ENCODE results near the gene TXNDC9. TPM values are rescaled to one million over a fixed set of nuclear protein-coding genes. Genes with fewer than 3 reads are reported as not detected.
"Not testable (repeated sequence)": the region's sequence is repeated elsewhere in the genome, so short reads cannot be mapped to it uniquely, and the experiment has no call there.

Gene TXNDC9
- total and polyA plus RNA-seq, 2 donors (not counting 1 experiment from before 2014, with no cell fraction given) = 46.7 to 65.0 TPM

GRCh38 chr2:99317161-99317872, 18.8 kb downstream of the TXNDC9 start:
- no peak overlapping the region for H3K4me2 ChIP-seq (ENCODE audit: extremely low read depth, insufficient read depth, low read length)
- no peaks in the 10 kb centered on the region for H3K79me2 ChIP-seq (ENCODE audit: control insufficient read depth, insufficient read depth, low read length)
- no peaks in the 10 kb centered on the region for H4K20me1 ChIP-seq (ENCODE audit: control insufficient read depth, extremely low read depth, insufficient read depth, low read length)
- no peak overlapping the region for H3K9ac ChIP-seq (ENCODE audit: insufficient read depth, low read length)
- no peaks in the 10 kb centered on the region for H3K4me1 ChIP-seq (ENCODE audit: control insufficient read depth, extremely low read depth, insufficient read depth, low read length)
- peaks cover 8% of the 10 kb centered on the region for H3K36me3 ChIP-seq (ENCODE audit: control insufficient read depth, insufficient read depth, low read length)
- H3K27ac ChIP-seq (ENCODE audit: insufficient read depth, low read length) = no peak overlapping the region
- DNase-seq (ENCODE audit: low read depth in 2 of 2) = no peak
- no peaks in the 10 kb centered on the region for H3K27me3 ChIP-seq (ENCODE audit: control insufficient read depth, insufficient read depth, low read length)
- no peak for TF ChIP-seq EZH2 (IDR thresholded peaks at IDR 0.05; ENCODE audit: low read length, missing control alignments)
- TF ChIP-seq, protein P1, sequence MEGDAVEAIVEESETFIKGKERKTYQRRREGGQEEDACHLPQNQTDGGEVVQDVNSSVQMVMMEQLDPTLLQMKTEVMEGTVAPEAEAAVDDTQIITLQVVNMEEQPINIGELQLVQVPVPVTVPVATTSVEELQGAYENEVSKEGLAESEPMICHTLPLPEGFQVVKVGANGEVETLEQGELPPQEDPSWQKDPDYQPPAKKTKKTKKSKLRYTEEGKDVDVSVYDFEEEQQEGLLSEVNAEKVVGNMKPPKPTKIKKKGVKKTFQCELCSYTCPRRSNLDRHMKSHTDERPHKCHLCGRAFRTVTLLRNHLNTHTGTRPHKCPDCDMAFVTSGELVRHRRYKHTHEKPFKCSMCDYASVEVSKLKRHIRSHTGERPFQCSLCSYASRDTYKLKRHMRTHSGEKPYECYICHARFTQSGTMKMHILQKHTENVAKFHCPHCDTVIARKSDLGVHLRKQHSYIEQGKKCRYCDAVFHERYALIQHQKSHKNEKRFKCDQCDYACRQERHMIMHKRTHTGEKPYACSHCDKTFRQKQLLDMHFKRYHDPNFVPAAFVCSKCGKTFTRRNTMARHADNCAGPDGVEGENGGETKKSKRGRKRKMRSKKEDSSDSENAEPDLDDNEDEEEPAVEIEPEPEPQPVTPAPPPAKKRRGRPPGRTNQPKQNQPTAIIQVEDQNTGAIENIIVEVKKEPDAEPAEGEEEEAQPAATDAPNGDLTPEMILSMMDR (conservative IDR thresholded peaks at IDR 0.05 in 1 of 2, IDR thresholded peaks at IDR 0.05 in 1 of 2; ENCODE audit: low read depth in 1 of 2, low read length in 2 of 2) = no peak
- H3K4me3 ChIP-seq (replicated peaks in 1 of 4; ENCODE audit: control extremely low read depth in 1 of 4, insufficient read depth in 1 of 4, low read depth in 3 of 4, low read length in 4 of 4) = no peak overlapping the region
- no peaks in the 10 kb centered on the region for H3K9me3 ChIP-seq (ENCODE audit: control insufficient read depth, insufficient read depth, low read depth, low read length)
- H2AFZ ChIP-seq (ENCODE audit: low read length) = no peak overlapping the region

DNA sequence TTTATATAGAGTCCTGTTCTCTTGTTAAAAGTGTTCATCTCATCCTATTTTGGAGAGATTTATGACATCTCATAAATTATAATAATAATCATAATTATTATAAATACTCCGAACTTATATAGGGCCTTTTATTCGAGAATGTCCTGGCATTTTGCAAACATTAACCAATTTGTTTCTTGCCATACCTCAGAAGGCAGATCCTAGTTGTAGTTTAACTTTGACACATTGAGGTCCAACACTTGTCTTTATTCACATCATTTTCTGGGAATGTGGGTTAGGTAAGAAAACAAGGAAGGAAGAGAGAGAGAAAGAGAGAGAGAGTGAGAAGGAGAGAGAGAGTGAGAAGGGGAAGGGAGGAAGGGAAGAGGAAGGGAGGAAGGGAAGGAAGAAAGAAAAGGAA, 35.0 kb downstream of the TXNDC9 start, which contains the start of gene LYG1:
LYG1 (minus strand) TSS at position 101 of the 400 bp plus-strand sequence. CDS start 5,527 bp downstream, outside the sequence.
- not testable (repeated sequence) for H3K4me3 ChIP-seq (replicated peaks in 1 of 4; ENCODE audit: control extremely low read depth in 1 of 4, insufficient read depth in 1 of 4, low read depth in 3 of 4, low read length in 4 of 4); H3K27ac ChIP-seq (ENCODE audit: insufficient read depth, low read length); H4K20me1 ChIP-seq (ENCODE audit: control insufficient read depth, extremely low read depth, insufficient read depth, low read length); H3K79me2 ChIP-seq (ENCODE audit: control insufficient read depth, insufficient read depth, low read length); H3K36me3 ChIP-seq (ENCODE audit: control insufficient read depth, insufficient read depth, low read length); H2AFZ ChIP-seq (ENCODE audit: low read length); H3K4me2 ChIP-seq (ENCODE audit: extremely low read depth, insufficient read depth, low read length); H3K27me3 ChIP-seq (ENCODE audit: control insufficient read depth, insufficient read depth, low read length); DNase-seq (ENCODE audit: low read depth in 2 of 2); H3K9ac ChIP-seq (ENCODE audit: insufficient read depth, low read length); H3K9me3 ChIP-seq (ENCODE audit: control insufficient read depth, insufficient read depth, low read depth, low read length); H3K4me1 ChIP-seq (ENCODE audit: control insufficient read depth, extremely low read depth, insufficient read depth, low read length)

DNA sequence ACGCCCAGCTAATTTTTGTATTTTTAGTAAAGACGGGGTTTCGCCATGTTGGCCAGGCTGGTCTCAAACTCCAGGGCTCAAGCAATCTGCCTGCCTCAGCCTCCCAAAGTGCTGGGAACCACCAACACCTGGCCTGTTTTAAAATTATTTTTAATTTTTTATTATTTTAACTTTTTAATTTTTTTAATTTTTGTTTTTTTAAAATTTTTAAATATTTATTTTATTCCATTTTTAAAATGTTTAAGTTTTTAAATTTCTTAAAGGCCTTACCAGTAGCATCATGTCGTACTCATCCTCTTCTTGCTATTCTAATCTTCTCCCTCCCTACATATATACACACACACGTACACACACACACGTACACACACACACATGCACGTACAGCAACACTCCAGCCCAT, 36.6 kb downstream of the TXNDC9 start:
- DNase-seq (ENCODE audit: low read depth in 2 of 2) = no peak
- H3K79me2 ChIP-seq (ENCODE audit: control insufficient read depth, insufficient read depth, low read length) = no peaks in the 10 kb centered on the region
- no peaks in the 10 kb centered on the region for H3K9me3 ChIP-seq (ENCODE audit: control insufficient read depth, insufficient read depth, low read depth, low read length)
- peaks cover 3% of the 10 kb centered on the region for H3K4me1 ChIP-seq (ENCODE audit: control insufficient read depth, extremely low read depth, insufficient read depth, low read length)
- no peak for TF ChIP-seq EZH2 (IDR thresholded peaks at IDR 0.05; ENCODE audit: low read length, missing control alignments)
- TF ChIP-seq, protein P1 (conservative IDR thresholded peaks at IDR 0.05 in 1 of 2, IDR thresholded peaks at IDR 0.05 in 1 of 2; ENCODE audit: low read depth in 1 of 2, low read length in 2 of 2) = no peak
- no peak overlapping the region for H3K9ac ChIP-seq (ENCODE audit: insufficient read depth, low read length)
- no peak overlapping the region for H3K27ac ChIP-seq (ENCODE audit: insufficient read depth, low read length)
- no peaks in the 10 kb centered on the region for H4K20me1 ChIP-seq (ENCODE audit: control insufficient read depth, extremely low read depth, insufficient read depth, low read length)
- H3K27me3 ChIP-seq (ENCODE audit: control insufficient read depth, insufficient read depth, low read length) = no peaks in the 10 kb centered on the region
- no peak overlapping the region for H3K4me3 ChIP-seq (replicated peaks in 1 of 4; ENCODE audit: control extremely low read depth in 1 of 4, insufficient read depth in 1 of 4, low read depth in 3 of 4, low read length in 4 of 4)
- H3K4me2 ChIP-seq (ENCODE audit: extremely low read depth, insufficient read depth, low read length) = no peak overlapping the region
- H3K36me3 ChIP-seq (ENCODE audit: control insufficient read depth, insufficient read depth, low read length) = no peaks in the 10 kb centered on the region
- no peak overlapping the region for H2AFZ ChIP-seq (ENCODE audit: low read length)

All from fibroblast of lung (primary cell).